Cardiac muscle cell (in vitro differentiated cells and primary cell): ENCODE results near the gene ITIH5. TPM values are rescaled to one million over a fixed set of nuclear protein-coding genes. Genes with fewer than 3 reads are reported as not detected.
"Not testable (repeated sequence)": the region's sequence is repeated elsewhere in the genome, so short reads cannot be mapped to it uniquely, and the experiment has no call there.

Experiments used
- DNase-seq, 2 donors: peaks; one replicate each; pipeline versions ENCODE4 v3.0.0 to v3.0.0-alpha.2; 2010 to 2017; ENCODE audit warnings: low read depth in 1 of 2, low spot score in 1 of 2
- H3K27ac ChIP-seq: fragments of 200-600 bp; sonication (generic); 2 replicates; pipeline ENCODE4 v1.5.1; 2016
- H3K27me3 ChIP-seq: fragments of 200-600 bp; sonication (generic); 2 replicates; pipeline ENCODE4 v1.6.0; 2016; ENCODE audit warnings: control low read depth
- H3K36me3 ChIP-seq: fragments of 200-600 bp; sonication (generic); 2 replicates; pipeline ENCODE4 v1.5.1; 2016; ENCODE audit warnings: control low read depth
- H3K4me1 ChIP-seq: fragments of 200-600 bp; sonication (generic); 2 replicates; pipeline ENCODE4 v1.8.1; 2017; ENCODE audit warnings: low read depth, mild to moderate bottlenecking, mixed run types
- H3K4me3 ChIP-seq: fragments of 200-600 bp; sonication (generic); 2 replicates; pipeline ENCODE4 v1.5.1; 2016; ENCODE audit warnings: mild to moderate bottlenecking
- H3K9me3 ChIP-seq: fragments of 200-600 bp; sonication (generic); 2 replicates; pipeline ENCODE4 v1.5.1; 2017; ENCODE audit warnings: low read depth, mild to moderate bottlenecking, control low read depth
- polyA plus RNA-seq: library from polyadenylated mRNA; unstranded; fragments of >200 nt; fragmentation: Nextera tagmentation; extraction: Ambion mirVana; gene quantifications from 2 replicates; pipeline ENCODE4 v1.2.1, GENCODE V29; 2016
- total RNA-seq: library from RNA; depleted of rRNA; stranded (reverse); fragments of >200 nt; gene quantifications from 2 replicates; pipeline ENCODE4 v1.2.3, GENCODE V29; 2016
- TF ChIP-seq, protein P1 (sequence below): IDR thresholded peaks from 2 replicates; pipeline ENCODE4 v1.5.1; 2012; ENCODE audit warnings: low read depth, mild to moderate bottlenecking, low read length

ITIH5 gene
- 0.11 and 0.60 TPM in 2 replicates for total RNA-seq
- 0.11 TPM in 1 of 2 replicates, not detected in the other for polyA plus RNA-seq

- Histone ChIP-seq H3K27ac (no peak within 1 kb of the TSS), H3K36me3 (no peaks in the 10 kb centered on the region), H3K9me3 (no peaks in the 10 kb centered on the region), H3K4me1 (no peaks in the 10 kb centered on the region), H3K4me3 (peak within 1 kb of the TSS; percentile 48), H3K27me3 (peaks cover 84% of the 10 kb centered on the region)
- DNase-seq, result peak in 1 of 2 donors; percentile 50
- TF ChIP-seq, protein P1, sequence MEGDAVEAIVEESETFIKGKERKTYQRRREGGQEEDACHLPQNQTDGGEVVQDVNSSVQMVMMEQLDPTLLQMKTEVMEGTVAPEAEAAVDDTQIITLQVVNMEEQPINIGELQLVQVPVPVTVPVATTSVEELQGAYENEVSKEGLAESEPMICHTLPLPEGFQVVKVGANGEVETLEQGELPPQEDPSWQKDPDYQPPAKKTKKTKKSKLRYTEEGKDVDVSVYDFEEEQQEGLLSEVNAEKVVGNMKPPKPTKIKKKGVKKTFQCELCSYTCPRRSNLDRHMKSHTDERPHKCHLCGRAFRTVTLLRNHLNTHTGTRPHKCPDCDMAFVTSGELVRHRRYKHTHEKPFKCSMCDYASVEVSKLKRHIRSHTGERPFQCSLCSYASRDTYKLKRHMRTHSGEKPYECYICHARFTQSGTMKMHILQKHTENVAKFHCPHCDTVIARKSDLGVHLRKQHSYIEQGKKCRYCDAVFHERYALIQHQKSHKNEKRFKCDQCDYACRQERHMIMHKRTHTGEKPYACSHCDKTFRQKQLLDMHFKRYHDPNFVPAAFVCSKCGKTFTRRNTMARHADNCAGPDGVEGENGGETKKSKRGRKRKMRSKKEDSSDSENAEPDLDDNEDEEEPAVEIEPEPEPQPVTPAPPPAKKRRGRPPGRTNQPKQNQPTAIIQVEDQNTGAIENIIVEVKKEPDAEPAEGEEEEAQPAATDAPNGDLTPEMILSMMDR, result no peak
Observed at GRCh38 chr10:7666253-7667023, at the start of gene ITIH5. Gene ITIH5, minus strand, starts transcription at chr10:7666966. Its CDS starts 74 bp downstream, at chr10:7666892.

- H3K4me1 ChIP-seq, result no peaks in the 10 kb centered on the region
- H3K9me3 ChIP-seq, result no peaks in the 10 kb centered on the region
- no peaks in the 10 kb centered on the region for H3K36me3 ChIP-seq
- H3K27ac ChIP-seq, result no peak overlapping the region
- H3K27me3 ChIP-seq, result no peaks in the 10 kb centered on the region
- TF ChIP-seq, protein P1, result no peak
- DNase-seq, result no peak
- no peak overlapping the region for H3K4me3 ChIP-seq
Observed at GRCh38 chr10:7715515-7715914, 48.7 kb upstream of the ITIH5 start.

DNA sequence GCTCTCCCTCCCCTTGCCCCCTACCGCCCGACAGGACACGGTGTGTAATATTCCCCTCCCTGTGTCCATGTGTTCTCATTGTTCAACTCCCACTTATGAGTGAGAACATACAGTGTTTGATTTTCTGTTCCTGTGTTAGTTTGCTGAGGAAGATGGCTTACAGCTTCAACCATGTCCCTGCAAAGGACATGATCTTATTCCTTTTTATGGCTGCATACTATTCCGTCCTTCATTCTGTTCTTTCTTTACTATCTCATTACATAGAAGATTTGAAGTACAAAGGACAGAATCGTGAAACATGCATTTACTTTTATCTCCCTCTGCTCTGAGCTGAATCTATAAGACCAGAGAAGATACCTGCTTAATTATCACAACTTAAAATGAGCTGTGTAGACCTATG is 44.3 kb upstream of the ITIH5 start:
- H3K27ac ChIP-seq, DNase-seq, H3K9me3 ChIP-seq: not testable (repeated sequence)

GRCh38 chr10:7710446-7710845 is 43.7 kb upstream of the ITIH5 start:
- H3K36me3 ChIP-seq, result no peaks in the 10 kb centered on the region
- H3K4me3 ChIP-seq, result no peak overlapping the region
- no peaks in the 10 kb centered on the region for H3K9me3 ChIP-seq
- no peaks in the 10 kb centered on the region for H3K27me3 ChIP-seq
- no peaks in the 10 kb centered on the region for H3K4me1 ChIP-seq
- no peak for DNase-seq
- H3K27ac ChIP-seq, result no peak overlapping the region
- TF ChIP-seq, protein P1, result no peak

More for the DNA sequence above, 44.3 kb upstream of the ITIH5 start:
- not testable (repeated sequence) for H3K27me3 ChIP-seq, H3K36me3 ChIP-seq, H3K4me1 ChIP-seq, H3K4me3 ChIP-seq

- Histone ChIP-seq H3K27me3 (no peaks in the 10 kb centered on the region), H3K27ac (no peak overlapping the region), H3K4me3 (no peak overlapping the region), H3K36me3 (no peaks in the 10 kb centered on the region), H3K9me3 (no peaks in the 10 kb centered on the region), H3K4me1 (no peaks in the 10 kb centered on the region)
- DNase-seq, result no peak
- TF ChIP-seq, protein P1, result no peak
Observed at GRCh38 chr10:7708832-7709231, 42.1 kb upstream of the ITIH5 start.

DNA sequence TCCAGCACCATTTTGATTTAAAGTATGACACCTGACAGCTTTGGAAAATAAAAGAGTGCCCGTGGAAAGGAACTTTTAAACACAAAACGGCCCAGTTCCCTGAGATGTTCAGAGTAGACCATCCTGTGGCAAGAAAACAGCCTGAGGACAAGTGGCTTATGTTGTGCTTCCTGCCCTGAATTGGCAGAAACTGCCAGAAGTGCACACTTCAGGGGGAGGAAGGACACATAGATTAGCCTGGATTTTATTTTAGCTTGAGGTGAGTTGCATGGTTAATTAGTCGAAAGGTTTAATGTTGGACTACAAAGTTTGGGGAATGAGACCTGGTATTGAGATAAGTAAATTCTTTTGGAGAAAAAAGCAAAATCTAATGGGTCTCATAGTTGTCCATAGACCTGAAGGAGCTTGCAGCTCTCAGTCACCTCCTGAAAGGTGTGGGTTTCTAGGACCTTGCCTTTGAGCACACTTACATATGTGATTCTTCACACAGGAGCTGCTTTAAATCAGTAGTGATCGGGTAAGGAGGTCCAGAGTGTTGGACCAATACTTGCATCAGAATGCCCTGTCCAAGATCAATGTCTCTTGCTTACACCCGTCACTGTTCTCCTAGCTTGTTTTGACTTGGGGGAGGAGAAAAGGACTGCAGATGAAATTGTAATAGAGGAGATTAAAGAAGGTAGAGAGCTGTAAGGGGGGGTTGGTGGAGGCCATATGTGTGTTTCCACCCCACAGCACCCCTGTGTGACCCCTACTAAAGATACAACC is 41.3 kb upstream of the ITIH5 start:
- Histone ChIP-seq H3K27ac (no peak overlapping the region), H3K36me3 (no peaks in the 10 kb centered on the region), H3K4me3 (no peak overlapping the region), H3K9me3 (no peaks in the 10 kb centered on the region), H3K4me1 (no peaks in the 10 kb centered on the region), H3K27me3 (no peaks in the 10 kb centered on the region)
- TF ChIP-seq, protein P1, result no peak
- no peak for DNase-seq
